ENCODE measurements around the gene ROBO1. TPM values are rescaled to one million over a fixed set of nuclear protein-coding genes. Genes with fewer than 3 reads are reported as not detected.

The ROBO1 gene
- total RNA-seq, 1 donor from 2014 or later = 20.8 TPM

DNA sequence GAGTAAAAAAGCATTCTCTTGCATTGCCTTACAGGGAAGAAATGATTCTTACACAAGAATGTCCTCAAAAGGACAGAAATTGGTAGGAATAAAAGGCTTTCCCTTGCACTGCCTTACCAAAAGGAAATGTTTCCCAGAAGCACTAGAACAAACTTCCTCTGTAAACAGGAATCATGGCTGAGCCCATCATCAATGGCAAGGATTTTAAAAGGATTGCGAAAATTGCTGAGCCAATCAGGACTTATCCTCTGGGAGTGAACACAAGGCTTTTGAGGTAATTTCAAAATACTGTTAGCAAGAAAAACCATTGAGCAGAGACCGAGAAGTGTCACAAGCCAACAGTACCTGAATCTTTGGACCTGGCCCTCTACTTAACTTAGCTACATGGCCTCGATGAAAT lies 897.3 kb downstream of the ROBO1 start:
- TF ChIP-seq, protein P1, sequence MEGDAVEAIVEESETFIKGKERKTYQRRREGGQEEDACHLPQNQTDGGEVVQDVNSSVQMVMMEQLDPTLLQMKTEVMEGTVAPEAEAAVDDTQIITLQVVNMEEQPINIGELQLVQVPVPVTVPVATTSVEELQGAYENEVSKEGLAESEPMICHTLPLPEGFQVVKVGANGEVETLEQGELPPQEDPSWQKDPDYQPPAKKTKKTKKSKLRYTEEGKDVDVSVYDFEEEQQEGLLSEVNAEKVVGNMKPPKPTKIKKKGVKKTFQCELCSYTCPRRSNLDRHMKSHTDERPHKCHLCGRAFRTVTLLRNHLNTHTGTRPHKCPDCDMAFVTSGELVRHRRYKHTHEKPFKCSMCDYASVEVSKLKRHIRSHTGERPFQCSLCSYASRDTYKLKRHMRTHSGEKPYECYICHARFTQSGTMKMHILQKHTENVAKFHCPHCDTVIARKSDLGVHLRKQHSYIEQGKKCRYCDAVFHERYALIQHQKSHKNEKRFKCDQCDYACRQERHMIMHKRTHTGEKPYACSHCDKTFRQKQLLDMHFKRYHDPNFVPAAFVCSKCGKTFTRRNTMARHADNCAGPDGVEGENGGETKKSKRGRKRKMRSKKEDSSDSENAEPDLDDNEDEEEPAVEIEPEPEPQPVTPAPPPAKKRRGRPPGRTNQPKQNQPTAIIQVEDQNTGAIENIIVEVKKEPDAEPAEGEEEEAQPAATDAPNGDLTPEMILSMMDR (IDR thresholded peaks at IDR 0.05; ENCODE audit: insufficient read depth, low read length, severe bottlenecking) = no peak
- Histone ChIP-seq H3K4me3 (ENCODE audit: low read depth, low read length) (no peak overlapping the region), H3K36me3 (ENCODE audit: control insufficient read depth, insufficient read depth, low read length) (no peaks in the 10 kb centered on the region), H3K27me3 (ENCODE audit: control insufficient read depth, insufficient read depth, low read length) (no peaks in the 10 kb centered on the region)
- no peak for DNase-seq (ENCODE audit: low read depth)
- FAIRE-seq = no peak

DNA sequence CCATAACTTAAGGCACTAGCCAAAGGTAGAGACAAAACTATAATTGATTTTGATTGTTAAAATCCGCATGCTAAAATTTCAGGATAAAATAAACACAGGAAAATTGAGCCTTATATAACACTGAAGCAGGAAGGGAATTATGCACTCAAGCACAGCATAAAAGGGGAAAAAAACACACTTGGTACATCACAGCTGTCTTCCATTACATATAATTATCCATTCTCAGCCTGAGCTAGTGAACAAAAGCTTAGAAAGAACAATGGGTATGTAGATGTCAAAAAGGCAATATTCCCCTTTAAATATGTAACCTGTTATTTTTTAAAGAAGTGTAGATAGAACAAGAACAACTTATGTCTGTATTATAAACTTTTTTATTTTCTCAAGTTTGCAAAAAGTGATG lies 899.2 kb downstream of the ROBO1 start:
- DNase-seq (ENCODE audit: low read depth) (no peak), FAIRE-seq (no peak)
- no peak overlapping the region for H3K4me3 ChIP-seq (ENCODE audit: low read depth, low read length)
- no peaks in the 10 kb centered on the region for H3K27me3 ChIP-seq (ENCODE audit: control insufficient read depth, insufficient read depth, low read length)
- no peaks in the 10 kb centered on the region for H3K36me3 ChIP-seq (ENCODE audit: control insufficient read depth, insufficient read depth, low read length)
- TF ChIP-seq, protein P1 (IDR thresholded peaks at IDR 0.05; ENCODE audit: insufficient read depth, low read length, severe bottlenecking) = no peak

DNA sequence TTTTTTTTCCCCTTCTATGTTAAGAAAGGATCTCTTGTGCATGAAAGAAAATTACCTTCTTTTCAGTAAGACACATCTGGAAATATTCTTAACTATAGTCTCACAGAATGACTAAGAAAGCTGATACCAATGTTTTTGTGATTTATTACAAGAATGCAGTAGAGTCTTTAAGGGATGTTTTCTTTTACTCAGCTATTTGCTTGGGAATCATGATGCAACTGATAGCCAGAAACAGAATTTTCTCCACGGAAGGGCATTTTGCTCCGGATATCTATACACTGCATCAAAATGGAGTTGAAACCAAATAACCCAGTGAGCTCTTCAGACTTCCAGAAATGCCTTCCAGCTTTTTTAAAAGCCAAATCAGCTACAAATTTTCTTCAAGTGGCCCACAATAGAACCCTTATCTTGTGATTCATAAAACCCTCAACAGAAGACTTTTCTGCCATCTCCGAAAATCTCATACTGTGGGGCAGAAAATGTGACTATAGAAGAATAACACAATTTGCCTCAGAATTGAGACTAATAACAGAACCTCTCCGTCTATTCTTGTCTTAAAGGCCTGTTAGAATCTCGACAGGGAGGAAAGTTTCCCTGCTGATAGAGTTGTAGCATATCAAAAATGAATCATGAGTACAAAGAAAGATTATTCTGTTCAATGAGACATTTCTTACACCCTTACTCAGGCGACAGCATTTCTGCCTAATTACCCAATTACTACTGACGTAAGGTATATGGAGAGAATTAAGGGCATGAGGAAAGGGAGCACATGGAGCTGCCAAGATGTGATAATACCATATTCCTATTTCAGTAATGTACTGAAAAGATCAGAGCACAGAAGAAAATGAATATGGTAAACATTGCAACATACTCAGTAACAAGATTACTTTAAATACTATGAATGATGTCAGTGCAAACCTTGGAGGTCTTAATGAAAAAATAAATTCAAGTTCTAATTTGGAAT lies 900.1 kb downstream of the ROBO1 start:
- Histone ChIP-seq H3K4me3 (ENCODE audit: low read depth, low read length) (no peak overlapping the region), H3K27me3 (ENCODE audit: control insufficient read depth, insufficient read depth, low read length) (no peaks in the 10 kb centered on the region), H3K36me3 (ENCODE audit: control insufficient read depth, insufficient read depth, low read length) (no peaks in the 10 kb centered on the region)
- no peak for FAIRE-seq
- no peak for DNase-seq (ENCODE audit: low read depth)
- TF ChIP-seq, protein P1 (IDR thresholded peaks at IDR 0.05; ENCODE audit: insufficient read depth, low read length, severe bottlenecking) = no peak

DNA sequence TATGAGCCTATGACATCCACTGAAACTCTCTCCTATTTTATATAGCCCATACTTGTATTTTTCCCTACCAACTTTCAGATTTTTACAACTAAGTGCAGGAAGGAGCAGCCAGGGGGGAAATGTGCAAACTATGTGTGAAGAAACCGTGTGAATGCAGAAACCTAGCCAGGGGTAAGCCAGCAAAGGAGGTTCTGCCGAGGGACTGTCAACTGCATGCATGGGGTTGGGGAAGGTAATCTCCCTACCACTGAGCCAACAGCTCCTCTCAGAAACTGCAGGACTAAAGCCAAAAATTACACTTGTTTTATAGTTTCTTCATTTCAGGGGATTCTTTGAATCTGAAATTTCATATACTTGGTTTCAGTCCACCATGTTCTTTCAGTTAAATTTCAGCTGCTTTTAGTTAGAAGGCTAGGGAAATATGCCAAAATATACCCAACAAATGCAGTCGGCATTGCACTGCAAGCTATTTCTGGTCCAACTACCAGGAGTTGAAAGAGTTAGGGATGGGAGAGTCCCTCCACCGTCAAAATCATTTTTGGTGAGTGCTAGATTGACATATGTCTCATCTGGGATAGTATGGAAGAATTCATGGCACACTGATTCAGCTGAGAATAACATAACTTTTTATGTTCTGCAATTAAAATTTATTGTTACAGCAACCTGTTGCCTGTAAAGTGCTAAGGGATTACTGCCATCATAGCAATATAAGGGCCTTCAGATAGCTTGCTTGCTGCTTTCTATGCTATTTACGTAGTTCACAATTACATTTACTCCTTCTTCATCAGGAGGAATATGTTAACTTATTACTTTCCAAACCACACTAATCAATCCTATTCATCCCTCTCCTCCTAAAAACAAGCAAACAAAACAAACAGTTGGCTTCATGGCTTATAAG lies 904.2 kb downstream of the ROBO1 start:
- Histone ChIP-seq H3K36me3 (ENCODE audit: control insufficient read depth, insufficient read depth, low read length) (no peaks in the 10 kb centered on the region), H3K4me3 (ENCODE audit: low read depth, low read length) (no peak overlapping the region), H3K27me3 (ENCODE audit: control insufficient read depth, insufficient read depth, low read length) (no peaks in the 10 kb centered on the region)
- TF ChIP-seq, protein P1 (IDR thresholded peaks at IDR 0.05; ENCODE audit: insufficient read depth, low read length, severe bottlenecking) = no peak
- FAIRE-seq (no peak), DNase-seq (ENCODE audit: low read depth) (no peak)

DNA sequence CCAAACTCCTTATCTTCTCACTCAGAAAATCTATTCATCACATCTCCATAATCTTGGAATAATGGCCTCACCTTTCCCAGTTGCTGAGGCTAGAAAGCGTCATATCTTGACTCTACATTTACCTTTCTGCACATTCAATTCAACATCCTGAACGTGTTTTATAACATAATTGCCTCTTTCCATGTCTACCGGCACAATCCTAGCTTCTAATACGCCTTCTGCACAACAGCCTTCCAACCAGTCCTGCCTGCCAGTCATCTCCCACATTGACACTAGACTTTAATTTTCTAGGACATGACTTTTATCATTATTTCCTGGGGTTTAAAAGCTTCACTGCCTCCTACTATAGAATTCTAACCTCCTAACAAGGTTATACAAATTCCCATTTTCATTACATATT lies 906.6 kb downstream of the ROBO1 start:
- Histone ChIP-seq H3K4me3 (ENCODE audit: low read depth, low read length) (no peak overlapping the region), H3K27me3 (ENCODE audit: control insufficient read depth, insufficient read depth, low read length) (no peaks in the 10 kb centered on the region), H3K36me3 (ENCODE audit: control insufficient read depth, insufficient read depth, low read length) (no peaks in the 10 kb centered on the region)
- no peak for DNase-seq (ENCODE audit: low read depth)
- no peak for FAIRE-seq
- TF ChIP-seq, protein P1 (IDR thresholded peaks at IDR 0.05; ENCODE audit: insufficient read depth, low read length, severe bottlenecking) = no peak

All from bronchial epithelial cell (primary cell).